Measurements from ENCODE around the gene BBS9. TPM values are rescaled to one million over a fixed set of nuclear protein-coding genes. Genes with fewer than 3 reads are reported as not detected.
A peak's percentile ranks its signal among the peaks of the same experiment; 100 is the strongest.

BBS9 gene
- total RNA-seq, 1 donor from 2014 or later, result 19.6 TPM

- H3K27me3 ChIP-seq, result no peaks in the 10 kb centered on the region
- H3K36me3 ChIP-seq, result no peaks in the 10 kb centered on the region
- H3K4me3 ChIP-seq, result no peak overlapping the region
- DNase-seq (no peak), ATAC-seq (no peak)
- intact Hi-C loops (cut with DNase I), result no loop called here
- no peaks in the 10 kb centered on the region for H3K9me3 ChIP-seq
- no peak overlapping the region for H3K27ac ChIP-seq
- H3K4me1 ChIP-seq, result no peaks in the 10 kb centered on the region
- TF ChIP-seq, protein P1, sequence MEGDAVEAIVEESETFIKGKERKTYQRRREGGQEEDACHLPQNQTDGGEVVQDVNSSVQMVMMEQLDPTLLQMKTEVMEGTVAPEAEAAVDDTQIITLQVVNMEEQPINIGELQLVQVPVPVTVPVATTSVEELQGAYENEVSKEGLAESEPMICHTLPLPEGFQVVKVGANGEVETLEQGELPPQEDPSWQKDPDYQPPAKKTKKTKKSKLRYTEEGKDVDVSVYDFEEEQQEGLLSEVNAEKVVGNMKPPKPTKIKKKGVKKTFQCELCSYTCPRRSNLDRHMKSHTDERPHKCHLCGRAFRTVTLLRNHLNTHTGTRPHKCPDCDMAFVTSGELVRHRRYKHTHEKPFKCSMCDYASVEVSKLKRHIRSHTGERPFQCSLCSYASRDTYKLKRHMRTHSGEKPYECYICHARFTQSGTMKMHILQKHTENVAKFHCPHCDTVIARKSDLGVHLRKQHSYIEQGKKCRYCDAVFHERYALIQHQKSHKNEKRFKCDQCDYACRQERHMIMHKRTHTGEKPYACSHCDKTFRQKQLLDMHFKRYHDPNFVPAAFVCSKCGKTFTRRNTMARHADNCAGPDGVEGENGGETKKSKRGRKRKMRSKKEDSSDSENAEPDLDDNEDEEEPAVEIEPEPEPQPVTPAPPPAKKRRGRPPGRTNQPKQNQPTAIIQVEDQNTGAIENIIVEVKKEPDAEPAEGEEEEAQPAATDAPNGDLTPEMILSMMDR (IDR thresholded peaks at IDR 0.05), result no peak
These were observed 227.0 kb downstream of the BBS9 start for GRCh38 chr7:33356336-33356735.

GRCh38 chr7:33357846-33358245 lies 228.5 kb downstream of the BBS9 start:
- ATAC-seq, result no peak
- DNase-seq, result no peak
- Histone ChIP-seq H3K27me3 (no peaks in the 10 kb centered on the region), H3K4me3 (no peak overlapping the region), H3K27ac (no peak overlapping the region), H3K9me3 (no peaks in the 10 kb centered on the region), H3K36me3 (no peaks in the 10 kb centered on the region), H3K4me1 (no peaks in the 10 kb centered on the region)
- TF ChIP-seq, protein P1 (IDR thresholded peaks at IDR 0.05), result no peak
- intact Hi-C loops (cut with DNase I), result no loop called here

GRCh38 chr7:33369888-33370287 lies 240.5 kb downstream of the BBS9 start:
- Histone ChIP-seq H3K4me1 (no peaks in the 10 kb centered on the region), H3K27ac (no peak overlapping the region), H3K27me3 (no peaks in the 10 kb centered on the region), H3K9me3 (no peaks in the 10 kb centered on the region), H3K4me3 (no peak overlapping the region), H3K36me3 (peaks cover 12% of the 10 kb centered on the region)
- intact Hi-C loops (cut with DNase I), result no loop called here
- TF ChIP-seq, protein P1 (IDR thresholded peaks at IDR 0.05), result no peak
- DNase-seq (no peak), ATAC-seq (no peak)

DNA sequence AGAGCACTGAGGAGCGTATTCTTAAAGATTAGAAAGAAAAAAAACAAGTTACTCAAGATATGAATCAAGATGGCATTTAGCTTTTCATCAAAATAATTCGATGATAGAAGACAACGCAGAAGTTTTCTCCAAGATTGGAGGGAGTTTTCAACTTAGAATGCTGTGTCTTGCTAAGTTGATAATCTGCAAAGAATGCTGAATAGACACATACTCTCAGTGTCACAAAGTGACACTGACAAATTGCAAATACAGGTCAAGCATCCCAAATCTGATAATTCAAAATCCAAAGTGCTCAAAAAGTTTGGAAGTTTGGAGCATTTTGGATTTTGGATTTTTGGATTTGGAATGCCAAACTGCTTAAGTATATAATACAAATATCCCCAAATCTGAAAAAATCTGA lies 243.8 kb downstream of the BBS9 start:
- TF ChIP-seq, protein P1 (IDR thresholded peaks at IDR 0.05), result no peak
- no peak overlapping the region for H3K4me3 ChIP-seq
- H3K36me3 ChIP-seq, result peaks cover 6% of the 10 kb centered on the region
- DNase-seq, result no peak
- intact Hi-C loops (cut with DNase I), result no loop called here
- H3K4me1 ChIP-seq, result no peaks in the 10 kb centered on the region
- no peaks in the 10 kb centered on the region for H3K9me3 ChIP-seq
- H3K27ac ChIP-seq, result no peak overlapping the region
- no peak for ATAC-seq
- H3K27me3 ChIP-seq, result no peaks in the 10 kb centered on the region

DNA sequence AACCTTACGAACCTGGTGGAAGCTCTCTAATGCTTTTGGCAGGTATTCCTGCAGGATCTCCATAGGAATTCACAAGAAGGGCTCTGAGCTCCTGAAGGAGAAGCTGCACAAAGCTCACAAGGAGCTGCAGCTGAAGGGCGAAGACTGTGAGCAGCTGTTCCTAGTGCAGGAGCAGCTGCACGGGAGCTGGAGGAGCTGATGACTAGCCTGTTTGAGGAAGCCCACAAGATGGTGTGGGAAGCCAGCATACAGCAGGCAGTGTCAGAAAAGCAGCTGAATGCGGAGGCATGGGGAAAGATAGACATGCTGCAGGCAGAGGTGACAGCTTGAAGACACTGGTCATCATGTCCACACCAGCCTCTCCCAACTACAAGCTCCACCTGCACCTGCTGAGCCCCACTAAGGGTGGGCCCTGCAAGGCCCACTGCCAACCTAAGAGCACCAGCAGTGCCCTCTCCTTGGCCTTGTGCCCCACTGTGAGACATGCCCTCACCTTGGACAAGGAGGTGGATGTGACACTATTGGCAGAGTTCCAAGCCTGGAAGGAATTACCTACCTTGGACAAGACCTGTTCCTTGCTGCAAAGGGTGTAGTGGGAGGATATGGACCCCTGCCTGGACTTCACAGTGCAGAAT lies 250.6 kb downstream of the BBS9 start:
- no peaks in the 10 kb centered on the region for H3K4me1 ChIP-seq
- TF ChIP-seq, protein P1 (IDR thresholded peaks at IDR 0.05), result no peak
- no peak for DNase-seq
- H3K36me3 ChIP-seq, result no peaks in the 10 kb centered on the region
- no peaks in the 10 kb centered on the region for H3K27me3 ChIP-seq
- ATAC-seq, result peak; percentile 34
- no peak overlapping the region for H3K4me3 ChIP-seq
- intact Hi-C loops (cut with DNase I), result no loop called here
- H3K9me3 ChIP-seq, result no peaks in the 10 kb centered on the region
- H3K27ac ChIP-seq, result no peak overlapping the region

- Histone ChIP-seq H3K9me3 (no peaks in the 10 kb centered on the region), H3K27me3 (no peaks in the 10 kb centered on the region), H3K36me3 (peaks cover 10% of the 10 kb centered on the region), H3K4me1 (no peaks in the 10 kb centered on the region), H3K27ac (no peak overlapping the region), H3K4me3 (no peak overlapping the region)
- DNase-seq, result no peak
- intact Hi-C loops (cut with DNase I), result no loop called here
- no peak for ATAC-seq
- TF ChIP-seq, protein P1 (IDR thresholded peaks at IDR 0.05), result no peak
These were observed 259.0 kb downstream of the BBS9 start for GRCh38 chr7:33388332-33388731.
